MM.1S (cell line): Measurements from ENCODE around the gene MUC16.
"Not testable (repeated sequence)": the region's sequence is repeated elsewhere in the genome, so short reads cannot be mapped to it uniquely, and the experiment has no call there.

Experiments used
- DNase-seq: peaks from one replicate; pipeline ENCODE4 v3.0.0-alpha.2; 2015
- H2AFZ ChIP-seq: fragments of 300-600 bp; sonication (generic); 2 replicates; pipeline ENCODE4 v1.6.0; 2016; ENCODE audit warnings: antibody characterized with exemption, low read length
- H3F3A ChIP-seq: fragments of 300-600 bp; sonication (generic); 2 replicates; pipeline ENCODE4 v1.6.1; 2016; ENCODE audit warnings: mild to moderate bottlenecking, antibody characterized with exemption, low read length, moderate library complexity, mixed read lengths; ENCODE audit not compliant: insufficient read depth
- H3K27ac ChIP-seq: fragments of 300-600 bp; sonication (generic); 2 replicates; pipeline ENCODE4 v1.5.1; 2016; ENCODE audit warnings: mild to moderate bottlenecking, low read length
- H3K27me3 ChIP-seq: fragments of 300-600 bp; sonication (generic); replicated peaks from 2 replicates; pipeline ENCODE4 v1.6.0; 2016; ENCODE audit warnings: low read length; ENCODE audit not compliant: insufficient read depth
- H3K36me3 ChIP-seq: fragments of 300-600 bp; sonication (generic); replicated peaks from 2 replicates; pipeline ENCODE4 v1.6.1; 2016; ENCODE audit warnings: mild to moderate bottlenecking, low read length, mixed read lengths; ENCODE audit not compliant: insufficient read depth
- H3K4me1 ChIP-seq: fragments of 300-600 bp; sonication (generic); 2 replicates; pipeline ENCODE4 v1.6.1; 2016; ENCODE audit warnings: low read length, mixed read lengths
- H3K4me2 ChIP-seq: fragments of 300-600 bp; sonication (generic); 2 replicates; pipeline ENCODE4 v1.6.0; 2016; ENCODE audit warnings: low read depth, low read length
- H3K4me3 ChIP-seq: fragments of 300-600 bp; sonication (generic); 2 replicates; pipeline ENCODE4 v1.5.1; 2016; ENCODE audit warnings: low read length, mixed read lengths
- H3K79me2 ChIP-seq: fragments of 300-600 bp; sonication (generic); 2 replicates; pipeline ENCODE4 v1.6.1; 2016; ENCODE audit warnings: mixed run types, low read length, mixed read lengths
- H3K9ac ChIP-seq: fragments of 300-600 bp; sonication (generic); 2 replicates; pipeline ENCODE4 v1.6.1; 2016; ENCODE audit warnings: low read length, mixed read lengths
- H3K9me2 ChIP-seq: fragments of 300-600 bp; sonication (generic); replicated peaks from 2 replicates; pipeline ENCODE4 v1.6.1; 2016; ENCODE audit warnings: mild to moderate bottlenecking, low read length, mixed read lengths; ENCODE audit not compliant: insufficient read depth
- H3K9me3 ChIP-seq: fragments of 300-600 bp; sonication (generic); replicated peaks from 2 replicates; pipeline ENCODE4 v1.6.1; 2016; ENCODE audit warnings: mild to moderate bottlenecking, low read length, mixed read lengths; ENCODE audit not compliant: insufficient read depth
- H4K20me1 ChIP-seq: fragments of 300-600 bp; sonication (generic); 2 replicates; pipeline ENCODE4 v1.6.1; 2016; ENCODE audit warnings: mild to moderate bottlenecking, low read length, moderate library complexity, mixed read lengths; ENCODE audit not compliant: insufficient read depth
- CTCF ChIP-seq: fragments of 300-600 bp; sonication (generic); IDR thresholded peaks from 2 replicates; pipeline ENCODE4 v1.5.1; 2016; ENCODE audit warnings: antibody characterized with exemption, low read length, mixed read lengths
- EZH2 ChIP-seq: fragments of 300-600 bp; sonication (generic); optimal IDR thresholded peaks from 2 replicates; pipeline ENCODE3; 2017; ENCODE audit warnings: low read depth, mild to moderate bottlenecking, antibody characterized with exemption, low read length, mixed read lengths
- EZH2phosphoT487 ChIP-seq: fragments of 300-600 bp; sonication (generic); IDR thresholded peaks from 2 replicates; pipeline ENCODE4 v1.6.1; 2018; ENCODE audit warnings: antibody characterized with exemption, low read length

MUC16 gene

GRCh38 chr19:9054765-9055164 lies 44.6 kb upstream of the MUC16 start:
- Histone ChIP-seq H3K79me2 (no peaks in the 10 kb centered on the region), H3K4me3 (no peak overlapping the region), H3K36me3 (no peaks in the 10 kb centered on the region), H3K4me1 (no peaks in the 10 kb centered on the region), H3K9me3 (no peaks in the 10 kb centered on the region), H3F3A (no peaks in the 10 kb centered on the region), H3K9me2 (no peaks in the 10 kb centered on the region), H4K20me1 (no peaks in the 10 kb centered on the region), H3K27me3 (peaks cover 19% of the 10 kb centered on the region), H3K4me2 (no peak overlapping the region), H3K9ac (no peak overlapping the region), H3K27ac (no peak overlapping the region), H2AFZ (no peak overlapping the region)
- no peak for DNase-seq
- TF ChIP-seq EZH2 (no peak), EZH2phosphoT487 (no peak), CTCF (no peak)

GRCh38 chr19:9054207-9054606 lies 44.0 kb upstream of the MUC16 start:
- H4K20me1 ChIP-seq: no peaks in the 10 kb centered on the region
- peaks cover 19% of the 10 kb centered on the region for H3K27me3 ChIP-seq
- no peak overlapping the region for H3K27ac ChIP-seq
- H3K79me2 ChIP-seq: no peaks in the 10 kb centered on the region
- H3K9me3 ChIP-seq: no peaks in the 10 kb centered on the region
- H3K4me2 ChIP-seq: no peak overlapping the region
- no peak for DNase-seq
- H3K36me3 ChIP-seq: no peaks in the 10 kb centered on the region
- H2AFZ ChIP-seq: no peak overlapping the region
- no peak overlapping the region for H3K4me3 ChIP-seq
- TF ChIP-seq EZH2 (no peak), CTCF (no peak), EZH2phosphoT487 (no peak)
- H3K9me2 ChIP-seq: no peaks in the 10 kb centered on the region
- no peaks in the 10 kb centered on the region for H3F3A ChIP-seq
- H3K4me1 ChIP-seq: no peaks in the 10 kb centered on the region
- no peak overlapping the region for H3K9ac ChIP-seq

- H3K4me3 ChIP-seq, DNase-seq, H4K20me1 ChIP-seq, H3K9ac ChIP-seq, H3K9me2 ChIP-seq, H2AFZ ChIP-seq, H3K9me3 ChIP-seq, H3K36me3 ChIP-seq, H3F3A ChIP-seq, H3K27ac ChIP-seq, H3K79me2 ChIP-seq, H3K4me2 ChIP-seq, H3K4me1 ChIP-seq: not testable (repeated sequence)
- peaks cover 19% of the 10 kb centered on the region for H3K27me3 ChIP-seq
Observed at GRCh38 chr19:9053674-9054073, 43.5 kb upstream of the MUC16 start.

GRCh38 chr19:9052894-9053293 lies 42.7 kb upstream of the MUC16 start:
- no peaks in the 10 kb centered on the region for H3F3A ChIP-seq
- H3K9ac ChIP-seq: no peak overlapping the region
- H3K9me3 ChIP-seq: no peaks in the 10 kb centered on the region
- TF ChIP-seq EZH2phosphoT487: no peak
- TF ChIP-seq CTCF: no peak
- no peak for TF ChIP-seq EZH2
- no peaks in the 10 kb centered on the region for H4K20me1 ChIP-seq
- DNase-seq: no peak
- H3K27me3 ChIP-seq: peaks cover 19% of the 10 kb centered on the region
- no peaks in the 10 kb centered on the region for H3K36me3 ChIP-seq
- no peak overlapping the region for H3K27ac ChIP-seq
- no peaks in the 10 kb centered on the region for H3K9me2 ChIP-seq
- H3K79me2 ChIP-seq: no peaks in the 10 kb centered on the region
- H2AFZ ChIP-seq: no peak overlapping the region
- no peak overlapping the region for H3K4me3 ChIP-seq
- no peak overlapping the region for H3K4me2 ChIP-seq
- H3K4me1 ChIP-seq: no peaks in the 10 kb centered on the region
